LHCN-M2 (cell line): ENCODE results near the gene ADAM19. TPM values are rescaled to one million over a fixed set of nuclear protein-coding genes. Genes with fewer than 3 reads are reported as not detected.
"Not testable (repeated sequence)": the region's sequence is repeated elsewhere in the genome, so short reads cannot be mapped to it uniquely, and the experiment has no call there.

Experiments
- DNase-seq: peaks from one replicate; pipeline ENCODE4 v3.0.0-alpha.2; 2012; ENCODE audit warnings: low read depth
- total RNA-seq: library from RNA; depleted of rRNA; stranded (reverse); fragments of >200 nt; gene quantifications from 2 replicates; pipeline ENCODE4 v1.2.3, GENCODE V29; 2014

The ADAM19 gene
- total RNA-seq, 1 experiment from 2014 or later = 89.1 TPM

GRCh38 chr5:157491471-157491995 lies 84.0 kb downstream of the ADAM19 start:
- no peak for DNase-seq

DNA sequence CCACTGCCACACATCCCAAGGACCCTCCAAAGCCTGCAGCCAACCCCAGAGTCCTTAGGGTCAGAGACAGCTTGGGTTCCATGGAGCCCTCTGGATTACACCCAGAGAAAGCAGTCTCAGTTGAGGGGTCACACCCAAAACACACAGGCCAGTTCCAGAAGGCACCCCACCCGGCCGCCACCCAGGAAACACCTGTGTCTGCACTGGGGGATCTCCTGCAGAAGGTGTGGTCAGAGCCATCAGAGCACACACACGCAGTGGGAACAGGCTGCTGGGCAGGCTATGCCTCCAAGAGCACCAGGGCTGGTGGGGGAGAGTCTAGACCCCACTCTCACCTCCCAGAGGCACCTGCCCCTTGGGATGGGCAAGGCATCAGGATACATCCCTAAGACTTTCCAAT lies 88.2 kb downstream of the ADAM19 start:
- no peak for DNase-seq

DNA sequence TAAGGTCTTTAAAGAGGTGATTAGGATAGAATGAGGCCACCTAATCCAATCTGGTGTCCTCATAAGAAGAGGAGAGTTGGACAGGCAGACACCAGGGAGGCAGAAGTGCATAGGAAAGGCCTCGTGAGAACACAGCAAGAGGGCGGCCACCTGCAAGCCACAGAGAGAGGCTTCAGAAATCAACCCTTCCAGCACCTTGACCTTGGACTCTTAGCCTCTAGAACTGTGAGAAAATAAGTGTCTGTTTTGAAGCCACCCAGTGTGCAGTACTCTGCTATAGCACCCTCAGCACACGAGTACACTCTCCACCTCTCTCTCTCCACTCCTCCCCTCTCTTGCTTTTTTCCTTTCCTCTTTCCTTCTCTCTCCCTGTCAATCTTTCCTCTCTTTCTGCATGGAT lies 88.7 kb downstream of the ADAM19 start:
- DNase-seq = no peak

DNA sequence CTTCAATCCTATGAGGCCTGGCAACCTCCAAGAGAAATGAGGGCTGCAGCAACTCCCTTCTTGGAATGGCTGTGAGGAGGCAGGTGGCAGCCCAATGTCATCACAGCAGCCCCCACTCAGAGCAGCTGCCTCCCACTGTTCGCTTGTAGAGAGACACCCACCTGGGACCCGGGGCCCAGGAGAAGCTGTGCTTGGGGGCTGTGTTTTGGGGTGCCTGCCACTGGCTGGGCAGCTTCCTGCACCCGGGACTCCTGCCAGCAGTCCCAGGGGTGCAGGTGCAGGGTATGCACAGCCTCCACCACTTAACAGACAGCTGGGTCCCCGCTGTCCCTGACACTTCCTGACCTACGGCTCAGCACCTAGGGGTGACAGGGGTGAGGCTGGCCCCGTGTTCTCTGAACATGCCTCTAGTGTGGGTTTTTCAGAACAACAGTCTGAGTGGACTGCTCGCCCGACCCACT lies 89.3 kb downstream of the ADAM19 start:
- no peak for DNase-seq

DNA sequence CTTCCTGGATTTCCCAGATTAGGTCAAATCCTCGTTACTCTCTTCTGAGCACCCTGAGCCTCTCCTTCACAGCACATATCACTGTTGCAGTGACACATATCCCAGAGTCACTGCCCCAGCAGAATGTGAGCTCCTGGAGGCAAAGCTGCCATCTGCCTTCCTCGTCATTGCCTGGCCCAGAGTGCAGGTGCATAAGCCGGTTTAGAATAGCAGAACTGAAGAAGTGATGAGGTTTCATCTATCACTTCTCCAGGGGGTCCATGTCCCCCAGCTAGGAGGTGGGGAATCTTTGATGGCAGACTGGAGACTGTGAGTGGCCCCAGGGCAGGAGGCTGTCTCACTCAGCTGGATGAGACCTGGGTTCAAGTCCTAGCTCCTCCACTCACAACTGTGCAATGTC lies 89.8 kb downstream of the ADAM19 start:
- DNase-seq = no peak

DNA sequence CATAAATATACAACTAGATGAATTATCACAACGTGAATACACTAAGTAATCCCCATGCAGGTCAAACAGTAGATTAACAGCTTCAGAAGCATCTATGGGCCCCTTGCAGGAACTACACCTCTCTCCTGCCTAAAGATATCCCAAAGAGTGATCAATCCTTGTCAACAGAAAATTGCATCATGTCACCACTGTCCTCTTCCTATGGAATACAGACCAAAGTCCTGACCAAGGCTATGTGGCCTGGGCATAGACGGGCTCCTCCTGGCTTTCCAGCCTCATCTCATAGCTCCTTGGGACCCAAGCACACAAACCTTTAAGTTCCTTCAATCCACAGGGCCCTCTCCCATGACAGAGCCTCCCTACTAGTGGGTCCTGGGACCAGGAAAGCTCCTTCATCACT lies 90.2 kb downstream of the ADAM19 start:
- no peak for DNase-seq

- DNase-seq = peak; percentile 47
Observed at GRCh38 chr5:157484768-157485167, 90.8 kb downstream of the ADAM19 start.

- DNase-seq = not testable (repeated sequence)
Observed at GRCh38 chr5:157482702-157483101, 92.9 kb downstream of the ADAM19 start.

GRCh38 chr5:157481666-157482065 lies 93.9 kb downstream of the ADAM19 start:
- DNase-seq = no peak

- no peak for DNase-seq
Observed at GRCh38 chr5:157481265-157481664, 94.3 kb downstream of the ADAM19 start.

DNA sequence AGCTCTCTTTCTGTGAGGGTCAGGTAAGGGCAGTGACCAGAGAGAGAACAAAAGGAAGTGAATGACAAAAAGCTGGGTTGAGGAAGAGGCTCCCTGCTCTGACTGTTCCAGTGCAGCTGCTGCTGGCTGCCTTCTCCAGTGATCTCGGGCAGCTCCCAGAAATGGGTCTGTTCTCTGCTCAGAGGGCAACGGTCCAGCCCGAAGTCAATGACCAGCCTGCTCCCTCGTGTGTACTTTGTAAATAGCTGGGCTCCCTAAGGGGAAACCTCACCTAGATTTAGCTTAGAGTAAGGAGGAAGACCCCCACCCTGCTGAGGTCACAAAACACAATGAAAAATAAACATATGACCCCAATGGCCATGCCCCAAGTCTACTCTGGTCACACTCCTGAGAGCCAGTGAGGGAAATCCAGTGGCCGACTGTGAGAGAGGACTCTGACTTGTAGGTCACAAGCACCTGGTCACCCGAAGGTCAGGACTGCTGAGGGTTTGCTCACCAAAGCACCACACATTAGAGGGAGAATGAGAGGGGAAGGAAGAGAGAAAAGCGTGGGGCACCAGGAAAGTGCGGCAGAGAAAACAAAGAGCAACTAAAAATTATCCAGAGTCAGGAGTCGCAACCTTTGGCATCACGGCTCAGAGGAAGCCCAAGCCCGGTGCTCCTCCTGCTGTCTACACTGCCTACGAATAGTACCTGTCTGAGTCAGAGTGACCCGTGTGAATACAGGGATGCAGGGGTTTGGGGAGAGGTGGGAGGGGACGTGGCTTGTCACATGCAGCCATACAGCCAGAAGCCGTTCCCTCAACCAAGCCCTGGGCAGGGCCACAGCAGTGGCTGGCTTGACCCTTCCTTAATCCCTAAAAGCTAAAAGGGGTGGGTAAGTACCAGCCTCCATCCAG lies 95.7 kb downstream of the ADAM19 start:
- no peak for DNase-seq

- DNase-seq = no peak
Observed at GRCh38 chr5:157479166-157479565, 96.4 kb downstream of the ADAM19 start.

DNA sequence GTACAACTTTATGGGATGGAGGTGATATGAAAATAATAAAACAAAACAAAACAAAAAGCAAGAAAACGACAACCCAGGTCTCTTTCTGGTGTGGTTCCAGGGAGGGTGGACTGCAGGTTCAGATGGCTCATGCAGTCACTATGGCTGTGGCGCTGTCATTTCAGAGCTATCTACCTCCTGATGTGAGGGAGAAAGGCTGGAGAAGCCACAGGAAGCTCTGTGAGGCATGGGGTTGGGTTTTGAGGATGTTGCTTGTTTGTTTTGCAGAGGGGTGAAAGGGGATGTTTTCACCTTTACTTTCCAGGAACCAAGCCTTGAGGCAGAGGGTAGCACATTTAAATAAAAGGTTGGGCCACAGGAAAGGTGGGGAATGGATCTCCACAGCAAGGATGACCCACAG lies 96.8 kb downstream of the ADAM19 start:
- DNase-seq = no peak

GRCh38 chr5:157477814-157478494 lies 97.6 kb downstream of the ADAM19 start:
- no peak for DNase-seq

- DNase-seq = peak; percentile 64
Observed at GRCh38 chr5:157476702-157477408, 98.7 kb downstream of the ADAM19 start.

GRCh38 chr5:157475432-157475831 lies 100.1 kb downstream of the ADAM19 start:
- no peak for DNase-seq

DNA sequence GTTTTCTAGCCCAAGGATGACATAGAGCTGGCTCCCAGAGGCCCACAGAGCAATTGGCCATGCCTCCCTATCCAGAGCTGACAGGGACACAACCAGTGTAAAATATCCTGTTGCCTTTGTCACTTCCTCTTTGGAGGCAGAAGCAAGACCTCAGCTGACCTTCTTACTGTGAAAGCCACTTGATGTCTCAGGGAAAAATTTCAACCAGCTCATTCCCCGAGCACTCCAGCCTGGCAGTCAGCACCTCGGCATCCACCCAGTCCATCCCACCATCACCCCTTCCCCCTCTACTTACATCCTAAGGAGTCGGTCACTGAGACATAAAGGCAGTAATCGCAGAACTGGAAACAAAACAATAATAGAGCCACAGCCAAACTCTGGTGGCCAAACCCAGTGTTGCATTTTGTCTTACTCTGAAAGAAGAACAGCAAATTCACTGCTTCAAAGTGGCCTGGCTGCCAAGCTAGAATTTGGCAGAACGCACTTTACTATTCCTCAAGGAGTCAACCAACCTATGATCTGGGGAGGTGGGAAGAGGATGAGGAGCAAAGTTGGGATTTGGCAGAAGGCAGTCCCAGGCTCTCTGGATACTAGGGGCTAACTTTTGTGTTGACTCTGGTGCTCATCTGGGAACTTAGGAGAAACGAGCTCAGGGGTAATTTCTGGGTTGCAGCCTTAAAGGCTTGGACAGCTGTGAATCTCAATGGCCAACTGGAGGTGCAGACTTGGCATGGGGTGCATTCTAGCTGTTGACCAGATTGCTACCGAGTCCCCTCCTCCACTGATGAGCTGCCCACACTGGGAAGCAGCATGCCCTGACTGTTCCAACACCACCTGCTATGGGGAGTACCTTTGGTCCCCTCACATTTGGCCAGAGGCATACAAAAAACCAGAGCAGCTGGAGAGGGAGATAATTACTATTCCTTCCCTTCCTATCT lies 101.9 kb downstream of the ADAM19 start:
- DNase-seq = peak; percentile 57

- DNase-seq = peak; percentile 46
Observed at GRCh38 chr5:157471709-157472108, 103.9 kb downstream of the ADAM19 start.

DNA sequence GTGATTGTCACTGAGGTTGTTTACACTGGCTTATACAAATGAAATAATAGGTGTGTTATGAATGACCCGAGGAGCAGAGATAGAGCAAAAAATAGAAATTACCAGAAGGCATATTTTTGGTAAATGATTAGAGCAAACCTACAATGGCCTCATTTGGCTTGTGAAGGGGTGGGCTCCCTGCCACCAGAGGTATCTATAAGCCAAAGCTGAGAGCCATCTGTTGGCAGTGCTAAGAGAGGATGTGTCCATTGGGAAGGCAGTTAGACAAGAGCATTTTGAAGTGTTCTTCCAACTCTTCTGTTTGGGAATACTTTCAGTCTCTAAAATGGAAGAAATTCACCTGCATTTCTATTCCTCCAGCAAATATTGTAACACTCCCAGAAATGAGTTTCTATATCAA lies 104.9 kb downstream of the ADAM19 start:
- DNase-seq = no peak

DNA sequence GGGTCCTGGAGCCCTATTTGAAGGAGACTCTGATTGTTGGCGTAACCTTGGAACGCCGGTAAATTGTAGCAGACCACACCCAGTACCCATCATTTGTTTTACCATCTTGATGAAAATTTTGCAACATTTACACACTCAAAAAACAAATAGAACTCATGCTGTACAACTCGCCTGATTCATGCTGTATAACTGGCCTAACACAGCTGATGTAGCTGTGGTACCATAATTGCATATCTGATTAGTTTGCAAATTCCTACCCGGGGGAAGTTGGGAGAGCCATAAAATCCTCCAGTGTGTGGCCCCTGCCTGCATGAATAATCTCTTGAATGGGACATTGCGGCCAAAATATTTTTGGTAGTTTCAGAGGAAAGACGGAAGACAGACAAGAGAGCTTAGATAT lies 105.9 kb downstream of the ADAM19 start:
- no peak for DNase-seq

DNA sequence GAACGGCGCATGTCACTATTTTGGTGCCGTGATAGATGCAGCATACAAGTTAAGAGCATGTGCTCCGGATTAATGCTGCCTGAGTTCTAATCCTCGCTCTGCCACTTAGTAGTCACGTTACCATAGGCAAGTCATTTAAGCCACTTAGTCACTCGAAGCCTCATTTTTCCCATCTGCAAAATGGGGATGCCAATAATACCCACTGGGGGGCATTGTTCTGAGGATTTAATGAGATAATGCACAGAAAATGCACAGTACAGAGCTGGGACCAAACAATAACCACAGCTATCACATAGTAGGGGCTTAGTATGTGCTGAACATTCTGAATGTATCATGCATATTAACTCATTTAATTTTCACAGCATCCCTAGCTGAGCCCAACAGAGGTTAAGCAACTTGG lies 106.5 kb downstream of the ADAM19 start:
- DNase-seq = no peak
